ENCODE results near the gene EXOC8.

- TF ChIP-seq CTCF (IDR thresholded peaks at IDR 0.05) (no peak), POLR2A (IDR thresholded peaks at IDR 0.05) (no peak)
Measured at GRCh38 chr1:231318015-231318355, 19.7 kb downstream of the EXOC8 start.
